Karpas-422 (cell line): Measurements from ENCODE around the gene PTH. TPM values are rescaled to one million over a fixed set of nuclear protein-coding genes. Genes with fewer than 3 reads are reported as not detected.

Source experiments
- DNase-seq: peaks from one replicate; pipeline ENCODE4 v3.0.0-alpha.2; 2015
- H2AFZ ChIP-seq: fragments of 200-600 bp; sonication (generic); 2 replicates; pipeline ENCODE4 v1.6.1; 2014; ENCODE audit warnings: antibody characterized with exemption, low read length, mixed read lengths
- H3K27ac ChIP-seq: fragments of 200-600 bp; sonication (generic); 2 replicates; pipeline ENCODE4 v1.5.1; 2014; ENCODE audit warnings: mild to moderate bottlenecking, low read length, moderate library complexity
- H3K27me3 ChIP-seq: fragments of 200-600 bp; sonication (generic); 2 replicates; pipeline ENCODE4 v1.6.1; 2014; ENCODE audit warnings: low read length, mixed read lengths
- H3K36me3 ChIP-seq: fragments of 200-600 bp; sonication (generic); 2 replicates; pipeline ENCODE4 v1.6.1; 2014; ENCODE audit warnings: low read length, mixed read lengths; ENCODE audit not compliant: insufficient read depth
- H3K4me1 ChIP-seq: fragments of 200-600 bp; sonication (generic); 2 replicates; pipeline ENCODE4 v1.6.1; 2014; ENCODE audit warnings: mild to moderate bottlenecking, low read length, mixed read lengths
- H3K4me2 ChIP-seq: fragments of 200-600 bp; sonication (generic); 2 replicates; pipeline ENCODE4 v1.6.1; 2014; ENCODE audit warnings: low read length, low read depth, mild to moderate bottlenecking; ENCODE audit not compliant: poor library complexity, severe bottlenecking
- H3K4me3 ChIP-seq: fragments of 200-600 bp; sonication (generic); 2 replicates; pipeline ENCODE4 v1.5.1; 2014; ENCODE audit warnings: mild to moderate bottlenecking, antibody characterized with exemption, low read length, mixed read lengths
- H3K79me2 ChIP-seq: fragments of 200-600 bp; sonication (generic); 2 replicates; pipeline ENCODE4 v1.6.1; 2014; ENCODE audit warnings: mild to moderate bottlenecking, low read length, mixed read lengths
- H3K9ac ChIP-seq: fragments of 200-600 bp; sonication (generic); 2 replicates; pipeline ENCODE4 v1.6.0; 2014; ENCODE audit warnings: low read length
- H3K9me2 ChIP-seq: fragments of 200-600 bp; sonication (generic), shearing (Covaris generic); replicated peaks from 2 replicates; pipeline ENCODE4 v1.6.0; 2014; ENCODE audit warnings: mild to moderate bottlenecking, low read length, moderate library complexity; ENCODE audit not compliant: insufficient read depth
- H3K9me3 ChIP-seq: fragments of 300-700, 200-600 bp; sonication (generic); 2 replicates; pipeline ENCODE4 v1.6.1; 2014; ENCODE audit warnings: low read length, mixed read lengths
- H4K20me1 ChIP-seq: fragments of 200-600 bp; sonication (generic); 2 replicates; pipeline ENCODE4 v1.6.1; 2014; ENCODE audit warnings: mild to moderate bottlenecking, antibody characterized with exemption, low read length, low read depth; ENCODE audit not compliant: insufficient read depth
- total RNA-seq: library from RNA; depleted of rRNA; stranded (reverse); fragments of >200 nt; shearing (Covaris generic); gene quantifications from 2 replicates; pipeline ENCODE4 v1.2.3, GENCODE V29; 2014; ENCODE audit warnings: low replicate concordance

Gene PTH
- total RNA-seq, 1 experiment from 2014 or later, result not detected

- Histone ChIP-seq H3K9me3 (no peaks in the 10 kb centered on the region), H3K4me3 (peak within 1 kb of the TSS; percentile 90), H3K27ac (peak within 1 kb of the TSS; percentile 37; the same call in 1 of the 2 replicates), H3K4me1 (peaks cover 31% of the 10 kb centered on the region), H3K27me3 (no peaks in the 10 kb centered on the region), H3K36me3 (peaks cover 6% of the 10 kb centered on the region; the same call in 1 of the 2 replicates), H3K4me2 (peak within 1 kb of the TSS; percentile 100), H2AFZ (peak within 1 kb of the TSS; percentile 88), H3K79me2 (peaks cover 45% of the 10 kb centered on the region), H3K9me2 (no peaks in the 10 kb centered on the region), H4K20me1 (no peaks in the 10 kb centered on the region), H3K9ac (peak within 1 kb of the TSS; percentile 89)
- DNase-seq, result peak; percentile 98
Observed at GRCh38 chr11:13462901-13463778, 32.7 kb downstream of the PTH start, which contains the start of gene BTBD10. TSS of gene BTBD10 (minus strand) at chr11:13463222. CDS start at chr11:13445124, 18,098 bp downstream.

- Histone ChIP-seq H3K27me3 (no peaks in the 10 kb centered on the region), H3K4me1 (peaks cover 31% of the 10 kb centered on the region), H3K9ac (peak overlapping the region; percentile 89), H3K9me2 (no peaks in the 10 kb centered on the region), H3K36me3 (peaks cover 6% of the 10 kb centered on the region; the same call in 1 of the 2 replicates), H3K9me3 (no peaks in the 10 kb centered on the region), H3K27ac (peak overlapping the region; percentile 37; the same call in 1 of the 2 replicates), H4K20me1 (no peaks in the 10 kb centered on the region), H3K4me3 (peak overlapping the region; percentile 90), H3K4me2 (peak overlapping the region; percentile 100), H3K79me2 (peaks cover 52% of the 10 kb centered on the region), H2AFZ (peak overlapping the region; percentile 71; the same call in 1 of the 2 replicates)
- DNase-seq, result peak; percentile 75
Observed at GRCh38 chr11:13462311-13462900, 33.4 kb downstream of the PTH start.

- Histone ChIP-seq H3K36me3 (peaks cover 6% of the 10 kb centered on the region; the same call in 1 of the 2 replicates), H3K4me2 (peak overlapping the region; percentile 100), H3K9me2 (no peaks in the 10 kb centered on the region), H3K9me3 (no peaks in the 10 kb centered on the region), H3K4me3 (peak overlapping the region; percentile 90; the same call in 1 of the 2 replicates), H4K20me1 (no peaks in the 10 kb centered on the region), H3K79me2 (peaks cover 62% of the 10 kb centered on the region), H3K27me3 (no peaks in the 10 kb centered on the region), H3K27ac (no peak overlapping the region), H3K4me1 (peaks cover 31% of the 10 kb centered on the region), H2AFZ (no peak overlapping the region), H3K9ac (peak overlapping the region; percentile 89; the same call in 1 of the 2 replicates)
- DNase-seq, result no peak
Observed at GRCh38 chr11:13461291-13461690, 34.5 kb downstream of the PTH start.

GRCh38 chr11:13450832-13451397 is 44.9 kb downstream of the PTH start:
- Histone ChIP-seq H3K27ac (no peak overlapping the region), H3K79me2 (peaks cover 98% of the 10 kb centered on the region), H3K9ac (no peak overlapping the region), H3K4me1 (peaks cover 22% of the 10 kb centered on the region), H3K9me3 (no peaks in the 10 kb centered on the region), H3K27me3 (no peaks in the 10 kb centered on the region), H3K4me3 (no peak overlapping the region), H3K9me2 (no peaks in the 10 kb centered on the region), H3K36me3 (no peaks in the 10 kb centered on the region), H3K4me2 (no peak overlapping the region), H2AFZ (no peak overlapping the region), H4K20me1 (no peaks in the 10 kb centered on the region)
- DNase-seq, result no peak

GRCh38 chr11:13449522-13449921 is 46.3 kb downstream of the PTH start:
- no peaks in the 10 kb centered on the region for H3K9me3 ChIP-seq
- no peak overlapping the region for H3K9ac ChIP-seq
- H3K79me2 ChIP-seq, result peaks cover 98% of the 10 kb centered on the region

GRCh38 chr11:13448876-13449275 is 46.9 kb downstream of the PTH start:
- H4K20me1 ChIP-seq, result no peaks in the 10 kb centered on the region
- H3K4me2 ChIP-seq, result peak overlapping the region; percentile 16
- no peak overlapping the region for H3K4me3 ChIP-seq
- H3K9me3 ChIP-seq, result no peaks in the 10 kb centered on the region
- peaks cover 99% of the 10 kb centered on the region for H3K79me2 ChIP-seq
- no peaks in the 10 kb centered on the region for H3K36me3 ChIP-seq
- H2AFZ ChIP-seq, result no peak overlapping the region
- H3K27me3 ChIP-seq, result no peaks in the 10 kb centered on the region
- no peak for DNase-seq
- peaks cover 22% of the 10 kb centered on the region for H3K4me1 ChIP-seq
- H3K9ac ChIP-seq, result no peak overlapping the region
- peak overlapping the region; percentile 24; the same call in 1 of the 2 replicates for H3K27ac ChIP-seq
- H3K9me2 ChIP-seq, result no peaks in the 10 kb centered on the region

More at GRCh38 chr11:13449522-13449921, 46.3 kb downstream of the PTH start:
- H4K20me1 ChIP-seq, result no peaks in the 10 kb centered on the region
- no peak for DNase-seq
- H3K4me2 ChIP-seq, result no peak overlapping the region
- H3K4me3 ChIP-seq, result no peak overlapping the region
- H3K27ac ChIP-seq, result no peak overlapping the region
- H2AFZ ChIP-seq, result no peak overlapping the region
- no peaks in the 10 kb centered on the region for H3K27me3 ChIP-seq
- H3K36me3 ChIP-seq, result no peaks in the 10 kb centered on the region
- peaks cover 22% of the 10 kb centered on the region for H3K4me1 ChIP-seq
- no peaks in the 10 kb centered on the region for H3K9me2 ChIP-seq

GRCh38 chr11:13446444-13446843 is 49.4 kb downstream of the PTH start:
- no peaks in the 10 kb centered on the region for H3K9me2 ChIP-seq
- H3K9me3 ChIP-seq, result no peaks in the 10 kb centered on the region
- no peaks in the 10 kb centered on the region for H4K20me1 ChIP-seq
- H3K79me2 ChIP-seq, result peaks cover 99% of the 10 kb centered on the region
- no peak overlapping the region for H3K4me2 ChIP-seq
- no peak overlapping the region for H2AFZ ChIP-seq
- H3K27me3 ChIP-seq, result no peaks in the 10 kb centered on the region
- H3K36me3 ChIP-seq, result no peaks in the 10 kb centered on the region
- peaks cover 26% of the 10 kb centered on the region for H3K4me1 ChIP-seq
- H3K27ac ChIP-seq, result no peak overlapping the region
- DNase-seq, result no peak
- no peak overlapping the region for H3K9ac ChIP-seq
- H3K4me3 ChIP-seq, result no peak overlapping the region

GRCh38 chr11:13445588-13445987 is 50.2 kb downstream of the PTH start:
- H3K4me2 ChIP-seq, result no peak overlapping the region

More at GRCh38 chr11:13445588-13445987, 50.2 kb downstream of the PTH start:
- Histone ChIP-seq H4K20me1 (no peaks in the 10 kb centered on the region), H3K9me3 (no peaks in the 10 kb centered on the region), H3K9me2 (no peaks in the 10 kb centered on the region), H3K36me3 (no peaks in the 10 kb centered on the region), H3K27me3 (no peaks in the 10 kb centered on the region), H3K9ac (no peak overlapping the region), H3K4me1 (peaks cover 27% of the 10 kb centered on the region), H3K4me3 (no peak overlapping the region), H3K27ac (no peak overlapping the region), H3K79me2 (peaks cover 97% of the 10 kb centered on the region), H2AFZ (no peak overlapping the region)
- DNase-seq, result no peak
